Stimulated activated CD4-positive, alpha-beta T cell treated with anti-CD3 and anti-CD28 coated beads, Interleukin-4, amount 100 ng/mL, for 48 hours (primary cell): ENCODE data around the gene EIF6.

Experiments used
- DNase-seq, 2 donors: peaks; one replicate each; pipeline ENCODE4 v3.0.0-alpha.2; 2020; ENCODE audit warnings: low read depth in 2 of 2

The EIF6 gene

GRCh38 chr20:35312318-35312717, 27.7 kb upstream of the EIF6 start:
- DNase-seq = peak in 1 of 2 donors; percentile 22

GRCh38 chr20:35311822-35312221, 27.2 kb upstream of the EIF6 start:
- no peak for DNase-seq

GRCh38 chr20:35311409-35311808, 26.8 kb upstream of the EIF6 start:
- peak; percentile 66 to 71 for DNase-seq

- no peak for DNase-seq
These were observed 23.4 kb upstream of the EIF6 start for GRCh38 chr20:35307666-35308653.

GRCh38 chr20:35306931-35307517, 22.5 kb upstream of the EIF6 start:
- peak; percentile 15 to 20 for DNase-seq

- peak; percentile 72 to 83 for DNase-seq
These were observed 21.3 kb upstream of the EIF6 start for GRCh38 chr20:35305682-35306556.

GRCh38 chr20:35304956-35305355, 20.4 kb upstream of the EIF6 start:
- DNase-seq = no peak

- peak; percentile 78 to 82 for DNase-seq
These were observed 19.3 kb upstream of the EIF6 start for GRCh38 chr20:35303735-35304491.

- no peak for DNase-seq
These were observed 18.8 kb upstream of the EIF6 start for GRCh38 chr20:35303382-35303734.

- no peak for DNase-seq
These were observed 18.1 kb upstream of the EIF6 start for GRCh38 chr20:35302421-35303335.

- DNase-seq = no peak
These were observed 16.9 kb upstream of the EIF6 start for GRCh38 chr20:35301426-35301825.

GRCh38 chr20:35300469-35301262, 16.1 kb upstream of the EIF6 start:
- DNase-seq = no peak

- no peak for DNase-seq
These were observed 15.2 kb upstream of the EIF6 start for GRCh38 chr20:35299780-35300179.

GRCh38 chr20:35298264-35298663, 13.7 kb upstream of the EIF6 start:
- DNase-seq = no peak

GRCh38 chr20:35297740-35298139, 13.2 kb upstream of the EIF6 start:
- DNase-seq = no peak

GRCh38 chr20:35297155-35297554, 12.6 kb upstream of the EIF6 start:
- DNase-seq = no peak

GRCh38 chr20:35296101-35296554, 11.6 kb upstream of the EIF6 start:
- DNase-seq = no peak

GRCh38 chr20:35295674-35296073, 11.1 kb upstream of the EIF6 start:
- DNase-seq = no peak

- no peak for DNase-seq
These were observed 10.5 kb upstream of the EIF6 start for GRCh38 chr20:35295058-35295457.
